ENCODE results near the gene SSTR5. TPM values are rescaled to one million over a fixed set of nuclear protein-coding genes. Genes with fewer than 3 reads are reported as not detected.
"Not testable (repeated sequence)": the region's sequence is repeated elsewhere in the genome, so short reads cannot be mapped to it uniquely, and the experiment has no call there.

The SSTR5 gene
- total RNA-seq, 1 donor from 2014 or later: not detected

- no peak for DNase-seq (ENCODE audit: low spot score)
These were observed 18.4 kb downstream of the SSTR5 start for GRCh38 chr16:1090620-1091587.

- no peak for DNase-seq (ENCODE audit: low spot score)
These were observed 19.5 kb downstream of the SSTR5 start for GRCh38 chr16:1091992-1092552.

- not testable (repeated sequence) for DNase-seq (ENCODE audit: low spot score)
These were observed 20.2 kb downstream of the SSTR5 start for GRCh38 chr16:1092685-1093283.

- no peak for DNase-seq (ENCODE audit: low spot score)
These were observed 21.0 kb downstream of the SSTR5 start for GRCh38 chr16:1093284-1094123.

- no peak for DNase-seq (ENCODE audit: low spot score)
These were observed 21.6 kb downstream of the SSTR5 start for GRCh38 chr16:1094124-1094479.

GRCh38 chr16:1094601-1095449 lies 22.3 kb downstream of the SSTR5 start:
- DNase-seq (ENCODE audit: low spot score): no peak

GRCh38 chr16:1095450-1096168 lies 23.1 kb downstream of the SSTR5 start:
- DNase-seq (ENCODE audit: low spot score): no peak

GRCh38 chr16:1096169-1097082 lies 23.9 kb downstream of the SSTR5 start, which contains the start of gene C1QTNF8:
C1QTNF8 (minus strand) TSS chr16:1096244; CDS start chr16:1094922, 1,322 bp downstream.
- no peak for DNase-seq (ENCODE audit: low spot score)

GRCh38 chr16:1097156-1097555 lies 24.6 kb downstream of the SSTR5 start:
- DNase-seq (ENCODE audit: low spot score): no peak

GRCh38 chr16:1097800-1098199 lies 25.3 kb downstream of the SSTR5 start:
- DNase-seq (ENCODE audit: low spot score): no peak

GRCh38 chr16:1098266-1098991 lies 25.9 kb downstream of the SSTR5 start:
- no peak for DNase-seq (ENCODE audit: low spot score)

GRCh38 chr16:1099189-1100083 lies 26.9 kb downstream of the SSTR5 start:
- no peak for DNase-seq (ENCODE audit: low spot score)

- no peak for DNase-seq (ENCODE audit: low spot score)
These were observed 27.7 kb downstream of the SSTR5 start for GRCh38 chr16:1100084-1100800.

- DNase-seq (ENCODE audit: low spot score): no peak
These were observed 28.6 kb downstream of the SSTR5 start for GRCh38 chr16:1101133-1101532.

GRCh38 chr16:1101573-1102332 lies 29.2 kb downstream of the SSTR5 start:
- no peak for DNase-seq (ENCODE audit: low spot score)

GRCh38 chr16:1102333-1102700 lies 29.8 kb downstream of the SSTR5 start:
- no peak for DNase-seq (ENCODE audit: low spot score)
